WERI-Rb-1 (cell line): ENCODE data around the gene ARHGAP40.

Experiments used
- DNase-seq: peaks from one replicate; pipeline ENCODE4 v3.0.0-alpha.2; 2020
- H3K27ac ChIP-seq: fragments of 250-450 bp; sonication (Bioruptor Pico); 2 replicates; pipeline ENCODE4 v1.5.1; 2020; ENCODE audit warnings: mild to moderate bottlenecking, moderate library complexity
- H3K27me3 ChIP-seq: fragments of 250-450 bp; sonication (Bioruptor Pico); 2 replicates; pipeline ENCODE4 v1.5.1; 2021; ENCODE audit warnings: mild to moderate bottlenecking, low read depth, moderate library complexity; ENCODE audit not compliant: insufficient read depth, severe bottlenecking
- H3K36me3 ChIP-seq: fragments of 250-450 bp; sonication (Bioruptor Pico); 2 replicates; pipeline ENCODE4 v1.5.1; 2020; ENCODE audit warnings: mild to moderate bottlenecking, moderate library complexity
- H3K4me3 ChIP-seq: 2 replicates; pipeline ENCODE4 v1.5.1; 2011; ENCODE audit warnings: low read depth, mild to moderate bottlenecking, control low read depth, low read length
- H3K9me3 ChIP-seq: fragments of 250-450 bp; sonication (Bioruptor Pico); 2 replicates; pipeline ENCODE4 v1.5.1; 2021; ENCODE audit warnings: mild to moderate bottlenecking, moderate library complexity; ENCODE audit not compliant: severe bottlenecking
- CTCF ChIP-seq: IDR thresholded peaks from 2 replicates; pipeline ENCODE4 v1.5.1; 2011; ENCODE audit warnings: low read depth, mild to moderate bottlenecking, control low read depth, inconsistent platforms, low read length

ARHGAP40 gene

GRCh38 chr20:38626921-38627659 lies 25.5 kb downstream of the ARHGAP40 start:
- Histone ChIP-seq H3K27ac (no peak overlapping the region), H3K9me3 (no peaks in the 10 kb centered on the region), H3K36me3 (no peaks in the 10 kb centered on the region)

GRCh38 chr20:38628580-38629470 lies 27.2 kb downstream of the ARHGAP40 start:
- H3K27ac ChIP-seq = no peak overlapping the region
- no peaks in the 10 kb centered on the region for H3K9me3 ChIP-seq
- no peaks in the 10 kb centered on the region; the same call in 1 of the 2 replicates for H3K36me3 ChIP-seq
- no peak for DNase-seq
- TF ChIP-seq CTCF = no peak
- H3K4me3 ChIP-seq = no peak overlapping the region
- no peaks in the 10 kb centered on the region for H3K27me3 ChIP-seq

More at GRCh38 chr20:38626921-38627659, 25.5 kb downstream of the ARHGAP40 start:
- Histone ChIP-seq H3K27me3 (no peaks in the 10 kb centered on the region), H3K4me3 (no peak overlapping the region)
- DNase-seq = no peak
- TF ChIP-seq CTCF = no peak

- TF ChIP-seq CTCF = no peak
- DNase-seq = no peak
- no peaks in the 10 kb centered on the region for H3K27me3 ChIP-seq
- H3K4me3 ChIP-seq = no peak overlapping the region
- no peaks in the 10 kb centered on the region; the same call in 1 of the 2 replicates for H3K36me3 ChIP-seq
- no peak overlapping the region for H3K27ac ChIP-seq
- H3K9me3 ChIP-seq = no peaks in the 10 kb centered on the region
Measured at GRCh38 chr20:38629979-38630378, 28.4 kb downstream of the ARHGAP40 start.

GRCh38 chr20:38630727-38631126 lies 29.1 kb downstream of the ARHGAP40 start:
- Histone ChIP-seq H3K9me3 (no peaks in the 10 kb centered on the region), H3K27me3 (no peaks in the 10 kb centered on the region), H3K4me3 (no peak overlapping the region), H3K27ac (no peak overlapping the region), H3K36me3 (no peaks in the 10 kb centered on the region; the same call in 1 of the 2 replicates)
- no peak for DNase-seq
- TF ChIP-seq CTCF = no peak

GRCh38 chr20:38631155-38632022 lies 29.8 kb downstream of the ARHGAP40 start:
- TF ChIP-seq CTCF = no peak
- H3K27me3 ChIP-seq = no peaks in the 10 kb centered on the region
- H3K9me3 ChIP-seq = no peaks in the 10 kb centered on the region
- no peak overlapping the region for H3K4me3 ChIP-seq
- no peak overlapping the region for H3K27ac ChIP-seq
- DNase-seq = no peak
- no peaks in the 10 kb centered on the region; the same call in 1 of the 2 replicates for H3K36me3 ChIP-seq
